KOPT-K1 (cell line): ENCODE measurements around the gene CHRND.

Experiments used
- H3K27ac ChIP-seq: fragments of 200-600 bp; sonication (generic); 2 replicates; pipeline ENCODE4 v1.5.1; 2016; ENCODE audit warnings: antibody characterized with exemption, mild to moderate bottlenecking, low read depth, low read length; ENCODE audit not compliant: poor library complexity, severe bottlenecking
- H3K36me3 ChIP-seq: fragments of 200-600 bp; sonication (generic); 2 replicates; pipeline ENCODE4 v1.5.1; 2017; ENCODE audit warnings: antibody characterized with exemption, mild to moderate bottlenecking, low read length, moderate library complexity; ENCODE audit not compliant: insufficient read depth
- H3K9me3 ChIP-seq: fragments of 200-600 bp; sonication (generic); 2 replicates; pipeline ENCODE4 v1.5.1; 2017; ENCODE audit warnings: antibody characterized with exemption, low read length, mild to moderate bottlenecking; ENCODE audit not compliant: insufficient read depth, poor library complexity, severe bottlenecking

Gene CHRND

GRCh38 chr2:232525791-232526371 lies at the start of gene CHRND:
CHRND (plus strand) TSS chr2:232526160; CDS start chr2:232526216, 56 bp downstream.
- Histone ChIP-seq H3K36me3 (no peaks in the 10 kb centered on the region), H3K9me3 (no peaks in the 10 kb centered on the region), H3K27ac (no peak within 1 kb of the TSS)

GRCh38 chr2:232476791-232477190 lies 49.2 kb upstream of the CHRND start:
- Histone ChIP-seq H3K36me3 (no peaks in the 10 kb centered on the region), H3K9me3 (peaks cover 11% of the 10 kb centered on the region), H3K27ac (no peak overlapping the region)

GRCh38 chr2:232477751-232478510 lies 48.0 kb upstream of the CHRND start:
- Histone ChIP-seq H3K27ac (no peak overlapping the region), H3K9me3 (peaks cover 2% of the 10 kb centered on the region), H3K36me3 (no peaks in the 10 kb centered on the region)

GRCh38 chr2:232478571-232479340 lies 47.2 kb upstream of the CHRND start:
- Histone ChIP-seq H3K9me3 (no peaks in the 10 kb centered on the region), H3K36me3 (no peaks in the 10 kb centered on the region)

GRCh38 chr2:232479341-232480200 lies 46.4 kb upstream of the CHRND start:
- Histone ChIP-seq H3K36me3 (no peaks in the 10 kb centered on the region), H3K9me3 (no peaks in the 10 kb centered on the region), H3K27ac (no peak overlapping the region)

More at GRCh38 chr2:232478571-232479340, 47.2 kb upstream of the CHRND start:
- H3K27ac ChIP-seq = no peak overlapping the region

GRCh38 chr2:232480201-232481190 lies 45.5 kb upstream of the CHRND start:
- Histone ChIP-seq H3K27ac (no peak overlapping the region), H3K9me3 (no peaks in the 10 kb centered on the region), H3K36me3 (no peaks in the 10 kb centered on the region)

GRCh38 chr2:232481322-232482140 lies 44.4 kb upstream of the CHRND start:
- Histone ChIP-seq H3K36me3 (no peaks in the 10 kb centered on the region), H3K9me3 (no peaks in the 10 kb centered on the region), H3K27ac (no peak overlapping the region)

- no peak overlapping the region for H3K27ac ChIP-seq
- no peaks in the 10 kb centered on the region for H3K9me3 ChIP-seq
- no peaks in the 10 kb centered on the region for H3K36me3 ChIP-seq
Measured at GRCh38 chr2:232482301-232483238, 43.4 kb upstream of the CHRND start.

- Histone ChIP-seq H3K27ac (no peak overlapping the region), H3K9me3 (no peaks in the 10 kb centered on the region), H3K36me3 (no peaks in the 10 kb centered on the region)
Measured at GRCh38 chr2:232483311-232483922, 42.5 kb upstream of the CHRND start.

GRCh38 chr2:232483923-232484627 lies 41.9 kb upstream of the CHRND start:
- H3K27ac ChIP-seq = no peak overlapping the region
- no peaks in the 10 kb centered on the region for H3K9me3 ChIP-seq
- H3K36me3 ChIP-seq = no peaks in the 10 kb centered on the region

- Histone ChIP-seq H3K27ac (no peak overlapping the region), H3K9me3 (no peaks in the 10 kb centered on the region), H3K36me3 (no peaks in the 10 kb centered on the region)
Measured at GRCh38 chr2:232484628-232485347, 41.2 kb upstream of the CHRND start.
